ENCODE measurements around the gene OLFM2.
A peak's percentile ranks its signal among the peaks of the same experiment; 100 is the strongest.

The OLFM2 gene

GRCh38 chr19:9862938-9863337 is 73.4 kb downstream of the OLFM2 start:
- H3K4me1 ChIP-seq (ENCODE audit: insufficient read depth, low read length), result peaks cover 18% of the 10 kb centered on the region
- no peak overlapping the region for H2AFZ ChIP-seq (ENCODE audit: low read depth, low read length)
- no peak overlapping the region for H3K27ac ChIP-seq (ENCODE audit: low read length)
- no peak overlapping the region for H3K4me3 ChIP-seq (ENCODE audit: low read depth in 1 of 2, low read length in 2 of 2)
- no peaks in the 10 kb centered on the region for H3K9me3 ChIP-seq (ENCODE audit: insufficient read depth, low read length, severe bottlenecking)
- H3K36me3 ChIP-seq (ENCODE audit: insufficient read depth, low read length), result no peaks in the 10 kb centered on the region
- ATAC-seq (ENCODE audit: insufficient read depth, low read depth) (no peak), DNase-seq (no peak)
- H3K9ac ChIP-seq (ENCODE audit: low read depth, low read length), result no peak overlapping the region
- H3K79me2 ChIP-seq (ENCODE audit: insufficient read depth, low read length), result no peaks in the 10 kb centered on the region
- TF ChIP-seq CTCF (IDR thresholded peaks at IDR 0.05; ENCODE audit: borderline replicate concordance, extremely low read depth, low read length, poor library complexity, severe bottlenecking) (no peak), EZH2 (IDR thresholded peaks at IDR 0.05; ENCODE audit: borderline replicate concordance, low read depth, low read length, severe bottlenecking) (no peak)
- no peak overlapping the region for H3K4me2 ChIP-seq (ENCODE audit: insufficient read depth, low read length)
- no peaks in the 10 kb centered on the region for H3K27me3 ChIP-seq (ENCODE audit: insufficient read depth, low read length, poor library complexity)
- H4K20me1 ChIP-seq (ENCODE audit: insufficient read depth, low read length), result no peaks in the 10 kb centered on the region

- no peak for DNase-seq
- H3K27me3 ChIP-seq (ENCODE audit: insufficient read depth, low read length, poor library complexity), result no peaks in the 10 kb centered on the region
- H3K36me3 ChIP-seq (ENCODE audit: insufficient read depth, low read length), result no peaks in the 10 kb centered on the region
- no peak overlapping the region for H2AFZ ChIP-seq (ENCODE audit: low read depth, low read length)
- H3K27ac ChIP-seq (ENCODE audit: low read length), result no peak overlapping the region
- H3K4me2 ChIP-seq (ENCODE audit: insufficient read depth, low read length), result no peak overlapping the region
- H4K20me1 ChIP-seq (ENCODE audit: insufficient read depth, low read length), result no peaks in the 10 kb centered on the region
- H3K79me2 ChIP-seq (ENCODE audit: insufficient read depth, low read length), result no peaks in the 10 kb centered on the region
- no peak for TF ChIP-seq CTCF (IDR thresholded peaks at IDR 0.05; ENCODE audit: borderline replicate concordance, extremely low read depth, low read length, poor library complexity, severe bottlenecking)
- no peak for TF ChIP-seq EZH2 (IDR thresholded peaks at IDR 0.05; ENCODE audit: borderline replicate concordance, low read depth, low read length, severe bottlenecking)
- H3K9me3 ChIP-seq (ENCODE audit: insufficient read depth, low read length, severe bottlenecking), result no peaks in the 10 kb centered on the region
- H3K4me3 ChIP-seq (ENCODE audit: low read depth in 1 of 2, low read length in 2 of 2), result no peak overlapping the region
- peaks cover 28% of the 10 kb centered on the region for H3K4me1 ChIP-seq (ENCODE audit: insufficient read depth, low read length)
- H3K9ac ChIP-seq (ENCODE audit: low read depth, low read length), result no peak overlapping the region
- ATAC-seq (ENCODE audit: insufficient read depth, low read depth), result no peak
Observed at GRCh38 chr19:9861503-9861902, 74.8 kb downstream of the OLFM2 start.

DNA sequence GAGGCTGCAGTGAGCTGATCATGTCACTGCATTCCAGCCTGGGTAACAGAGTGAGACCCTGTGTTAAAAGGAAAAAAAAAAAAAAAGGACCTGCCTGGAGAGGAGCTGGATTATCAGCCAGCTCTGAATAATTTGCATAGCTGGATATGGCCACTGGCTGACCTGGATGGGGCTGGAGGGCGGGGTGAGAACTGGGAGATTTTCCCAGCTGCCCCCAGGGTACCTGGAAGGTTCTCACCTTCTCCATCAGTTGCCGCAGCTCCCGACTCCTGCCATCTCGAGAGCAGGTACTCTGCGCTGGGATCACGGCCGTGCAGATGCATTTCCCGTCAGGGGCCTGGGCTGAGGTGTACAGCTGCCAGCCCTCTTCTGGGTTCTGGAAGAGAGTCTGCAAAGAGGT is 75.9 kb downstream of the OLFM2 start:
- TF ChIP-seq EZH2 (IDR thresholded peaks at IDR 0.05; ENCODE audit: borderline replicate concordance, low read depth, low read length, severe bottlenecking) (no peak), CTCF (IDR thresholded peaks at IDR 0.05; ENCODE audit: borderline replicate concordance, extremely low read depth, low read length, poor library complexity, severe bottlenecking) (no peak)
- ATAC-seq (ENCODE audit: insufficient read depth, low read depth) (no peak), DNase-seq (no peak)
- Histone ChIP-seq H3K4me3 (ENCODE audit: low read depth in 1 of 2, low read length in 2 of 2) (no peak overlapping the region), H3K36me3 (ENCODE audit: insufficient read depth, low read length) (no peaks in the 10 kb centered on the region), H3K9ac (ENCODE audit: low read depth, low read length) (no peak overlapping the region), H3K9me3 (ENCODE audit: insufficient read depth, low read length, severe bottlenecking) (no peaks in the 10 kb centered on the region), H3K4me1 (ENCODE audit: insufficient read depth, low read length) (peaks cover 21% of the 10 kb centered on the region), H2AFZ (ENCODE audit: low read depth, low read length) (no peak overlapping the region), H3K27ac (ENCODE audit: low read length) (no peak overlapping the region), H4K20me1 (ENCODE audit: insufficient read depth, low read length) (no peaks in the 10 kb centered on the region), H3K79me2 (ENCODE audit: insufficient read depth, low read length) (no peaks in the 10 kb centered on the region), H3K27me3 (ENCODE audit: insufficient read depth, low read length, poor library complexity) (no peaks in the 10 kb centered on the region), H3K4me2 (ENCODE audit: insufficient read depth, low read length) (no peak overlapping the region)

DNA sequence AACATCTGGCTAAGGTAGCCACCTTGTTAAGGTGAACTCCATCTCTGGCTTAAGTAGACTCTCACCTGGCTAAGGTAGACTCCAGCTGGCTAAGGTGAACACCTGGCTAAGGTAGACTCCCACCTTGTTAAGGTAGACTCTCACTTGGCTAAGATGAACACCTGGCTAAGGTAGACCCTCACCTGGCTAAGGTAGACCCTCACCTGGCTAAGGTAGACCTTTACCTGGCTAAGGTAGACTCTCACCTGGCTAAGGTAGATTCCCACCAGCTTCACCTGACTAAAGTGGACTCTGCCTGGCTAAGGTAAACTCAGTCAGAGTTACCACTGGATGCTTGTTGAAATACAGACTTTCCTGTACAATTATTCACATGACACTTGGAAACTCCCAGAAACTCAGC is 77.5 kb downstream of the OLFM2 start:
- no peak for TF ChIP-seq CTCF (IDR thresholded peaks at IDR 0.05; ENCODE audit: borderline replicate concordance, extremely low read depth, low read length, poor library complexity, severe bottlenecking)
- TF ChIP-seq EZH2 (IDR thresholded peaks at IDR 0.05; ENCODE audit: borderline replicate concordance, low read depth, low read length, severe bottlenecking), result no peak
- ATAC-seq (ENCODE audit: insufficient read depth, low read depth) (no peak), DNase-seq (no peak)
- no peak overlapping the region for H2AFZ ChIP-seq (ENCODE audit: low read depth, low read length)
- peaks cover 21% of the 10 kb centered on the region for H3K4me1 ChIP-seq (ENCODE audit: insufficient read depth, low read length)
- H3K9me3 ChIP-seq (ENCODE audit: insufficient read depth, low read length, severe bottlenecking), result no peaks in the 10 kb centered on the region
- no peaks in the 10 kb centered on the region for H3K36me3 ChIP-seq (ENCODE audit: insufficient read depth, low read length)
- no peaks in the 10 kb centered on the region for H3K27me3 ChIP-seq (ENCODE audit: insufficient read depth, low read length, poor library complexity)
- H3K79me2 ChIP-seq (ENCODE audit: insufficient read depth, low read length), result no peaks in the 10 kb centered on the region
- H3K4me2 ChIP-seq (ENCODE audit: insufficient read depth, low read length), result peak overlapping the region; percentile 30; the same call in 1 of the 2 replicates
- H3K4me3 ChIP-seq (ENCODE audit: low read depth in 1 of 2, low read length in 2 of 2), result no peak overlapping the region
- H3K27ac ChIP-seq (ENCODE audit: low read length), result peak overlapping the region; percentile 71; the same call in 1 of the 2 replicates
- no peaks in the 10 kb centered on the region for H4K20me1 ChIP-seq (ENCODE audit: insufficient read depth, low read length)
- H3K9ac ChIP-seq (ENCODE audit: low read depth, low read length), result no peak overlapping the region

Data from DND-41 (cell line).